ENCODE results near the gene HACE1.

HACE1 gene

DNA sequence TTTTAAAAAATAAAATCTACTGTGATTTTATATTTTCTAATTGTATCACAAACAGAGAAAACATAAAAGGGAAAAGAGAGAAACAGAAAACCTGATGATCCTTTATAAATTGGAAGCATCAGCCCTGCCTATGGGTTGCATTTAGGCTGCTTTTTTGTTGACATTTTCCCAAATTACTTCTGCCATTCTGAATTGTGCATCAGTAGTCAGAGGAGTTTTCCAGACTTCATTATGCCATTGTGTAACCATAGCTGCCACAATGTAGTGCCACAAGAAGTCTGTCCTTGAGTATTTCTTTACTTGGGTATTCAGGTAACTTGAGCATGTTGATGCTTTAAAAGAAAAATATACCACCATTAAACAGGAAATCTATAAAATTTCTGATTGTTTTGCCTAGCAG lies 130.3 kb downstream of the HACE1 start:
- no peak for DNase-seq

DNA sequence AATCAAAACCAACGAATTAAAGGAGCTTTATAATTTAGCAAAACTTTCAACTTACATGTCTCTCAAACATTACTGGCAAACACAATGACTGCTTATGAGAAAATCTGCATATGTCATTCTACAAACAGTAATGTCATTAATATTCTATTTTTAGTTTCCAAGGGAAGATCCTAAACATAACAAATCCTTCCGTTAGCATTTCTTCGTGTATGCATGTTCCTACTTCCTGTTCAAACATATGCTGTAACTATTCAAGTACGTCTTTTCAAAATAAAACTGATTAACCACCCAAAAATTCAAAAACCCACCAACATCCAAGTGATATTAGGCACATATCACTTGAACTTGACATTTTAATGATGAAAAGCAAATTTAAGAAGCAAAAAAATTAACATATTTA lies 131.3 kb downstream of the HACE1 start:
- no peak for DNase-seq

DNA sequence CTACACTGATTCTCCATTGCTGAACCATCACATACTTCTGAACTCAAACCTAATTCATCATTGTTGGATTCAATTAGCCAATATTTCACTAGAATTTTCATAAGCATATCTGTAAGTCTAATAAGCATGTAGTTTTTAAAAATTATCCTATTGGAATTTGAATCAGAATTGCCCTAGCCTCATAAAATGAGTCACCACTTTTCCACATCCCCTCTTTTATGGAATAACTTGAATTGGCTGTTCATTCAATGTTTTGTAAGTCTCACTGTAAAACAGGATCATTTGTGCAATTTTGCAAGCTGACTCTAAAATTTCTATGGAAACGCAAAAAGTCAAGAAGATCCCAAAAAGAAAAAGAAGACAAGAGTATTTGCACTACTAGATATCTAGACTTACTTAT lies 141.0 kb downstream of the HACE1 start:
- DNase-seq, result no peak

DNA sequence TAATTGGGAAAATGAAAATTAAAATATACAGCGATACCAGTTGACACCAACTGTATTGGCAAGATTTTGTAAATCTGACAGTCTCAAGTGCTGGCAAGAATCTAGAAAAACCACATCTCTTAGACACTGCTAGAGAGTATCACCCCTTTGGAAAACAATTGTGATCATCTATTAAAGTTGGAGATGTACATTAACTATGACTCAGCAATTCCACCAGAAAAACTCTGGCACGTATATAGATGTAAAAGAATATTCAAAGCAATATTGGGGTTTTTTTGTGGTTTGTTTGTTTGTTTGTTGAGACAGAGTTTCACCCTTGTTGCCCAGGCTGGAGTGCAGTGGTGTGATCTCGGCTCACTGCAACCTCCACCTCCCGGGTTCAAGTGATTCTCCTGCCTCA lies 142.9 kb downstream of the HACE1 start:
- DNase-seq, result no peak

DNA sequence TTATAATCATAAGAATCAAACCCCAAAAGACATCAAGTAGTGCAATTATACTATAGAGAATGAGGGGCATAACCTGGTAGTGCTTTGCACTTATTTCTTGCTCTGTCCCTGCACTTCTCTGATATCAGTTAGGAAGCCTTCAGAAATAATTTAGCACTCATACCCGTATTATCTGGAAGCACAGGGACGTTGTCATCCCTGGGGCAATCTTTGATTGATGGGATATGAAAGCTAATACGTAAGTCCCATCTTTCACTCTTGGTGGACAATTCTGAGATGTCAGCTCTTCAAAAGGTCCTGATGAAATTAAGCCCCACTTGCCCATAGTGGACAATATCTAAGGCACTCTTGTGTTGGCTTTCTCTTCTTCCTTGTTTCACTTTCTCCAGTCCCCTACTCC lies 144.9 kb downstream of the HACE1 start:
- DNase-seq, result no peak

- no peak for DNase-seq
Observed at GRCh38 chr6:104713982-104714381, 145.7 kb downstream of the HACE1 start.

GRCh38 chr6:104711371-104711770 lies 148.3 kb downstream of the HACE1 start:
- DNase-seq, result no peak

GRCh38 chr6:104710543-104711335 lies 149.0 kb downstream of the HACE1 start:
- no peak for DNase-seq

DNA sequence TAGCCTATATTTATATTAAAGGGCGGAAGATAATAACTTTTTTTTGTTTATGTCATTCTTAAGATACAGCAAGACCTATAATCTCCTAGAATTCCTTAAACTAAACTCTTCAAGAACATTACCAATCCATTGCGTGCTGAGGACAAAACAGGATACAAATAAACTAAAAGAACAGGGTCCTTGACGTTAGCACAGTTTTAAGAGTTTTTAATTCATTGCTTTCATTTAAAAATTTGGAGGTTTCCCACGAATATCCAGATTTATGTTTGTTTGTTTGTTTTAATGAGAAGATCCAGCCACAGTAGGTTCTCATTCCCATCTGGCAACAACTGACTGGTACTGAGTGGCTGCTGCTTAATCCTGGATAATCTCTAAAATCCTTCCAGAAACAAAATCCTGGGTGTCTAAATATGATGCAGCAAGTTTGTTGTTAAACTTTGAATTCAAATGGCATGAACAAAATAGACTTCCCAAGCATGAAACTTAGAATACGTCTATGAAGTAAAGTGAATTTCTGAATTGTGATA lies 153.7 kb downstream of the HACE1 start:
- DNase-seq, result no peak

DNA sequence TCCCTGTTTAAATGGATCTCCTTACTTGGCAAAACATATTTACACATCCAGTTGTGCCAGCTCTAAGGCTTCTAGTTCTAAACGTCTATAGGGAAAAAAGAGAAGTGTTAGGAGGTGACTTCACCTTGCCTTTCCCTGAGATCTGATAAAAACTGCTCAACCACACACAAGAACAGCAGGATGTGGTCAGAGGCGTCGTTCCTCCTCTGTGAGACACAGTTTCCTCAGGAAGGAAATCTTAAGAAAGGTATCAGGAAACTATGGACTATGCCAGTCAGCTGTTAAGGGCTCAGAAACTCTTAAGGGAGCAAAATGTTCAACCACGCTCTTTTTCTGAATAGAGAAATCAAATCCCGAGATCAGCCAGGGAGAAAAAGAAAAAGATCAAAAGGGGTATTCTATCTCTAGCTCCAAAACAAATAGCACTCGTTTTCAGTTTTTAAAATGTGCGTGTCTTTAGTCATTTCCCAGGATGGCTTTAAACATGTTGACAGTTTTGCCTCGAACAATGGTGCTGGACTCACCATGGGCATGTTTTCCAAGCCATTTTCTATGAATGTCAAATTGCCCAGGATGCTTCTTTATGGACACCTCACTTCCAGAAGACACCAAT lies 154.5 kb downstream of the HACE1 start:
- DNase-seq, result no peak

DNA sequence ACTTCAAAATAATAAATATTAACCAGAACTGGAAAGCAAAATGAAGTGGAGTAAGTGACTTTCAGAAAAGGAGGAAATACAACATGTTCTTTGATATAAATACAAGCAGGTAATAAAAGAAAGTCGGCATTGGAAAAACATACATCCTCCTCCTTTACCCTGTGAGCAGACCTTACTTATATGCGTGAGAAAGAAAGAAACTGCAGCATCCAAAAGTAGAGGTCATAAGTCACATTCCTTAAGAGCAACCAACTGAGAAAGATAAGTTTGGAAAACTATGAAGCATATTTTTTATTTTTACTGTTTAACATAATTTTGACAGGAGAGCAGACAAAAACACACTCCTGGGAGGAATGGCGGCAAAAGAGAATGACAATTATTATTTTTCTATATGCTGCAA lies 155.5 kb downstream of the HACE1 start:
- DNase-seq, result no peak

GRCh38 chr6:104702126-104702841 lies 157.4 kb downstream of the HACE1 start:
- no peak for DNase-seq

GRCh38 chr6:104700371-104701185 lies 159.1 kb downstream of the HACE1 start:
- DNase-seq, result no peak

GRCh38 chr6:104699593-104700329 lies 160.0 kb downstream of the HACE1 start:
- no peak for DNase-seq

- DNase-seq, result no peak
Observed at GRCh38 chr6:104698979-104699378, 160.7 kb downstream of the HACE1 start.

DNA sequence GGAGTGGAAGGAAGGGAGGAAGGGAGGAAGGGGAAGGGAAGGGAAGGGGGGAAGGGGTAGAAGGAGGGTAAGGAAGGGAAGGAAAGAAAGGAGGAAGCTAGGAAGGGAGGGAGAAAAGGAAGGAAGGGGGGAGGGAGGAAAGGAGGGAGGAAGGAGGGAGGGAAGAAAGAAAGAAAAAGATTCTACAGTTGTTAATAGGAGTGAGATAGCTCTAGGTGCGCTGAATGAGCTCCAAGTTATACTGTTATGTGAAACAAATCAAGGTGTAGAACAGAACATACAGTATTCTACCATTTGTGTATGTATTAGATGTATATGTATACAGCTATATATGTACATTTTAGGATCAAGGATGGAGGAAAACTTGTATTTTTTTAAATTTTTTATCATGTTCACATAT lies 167.7 kb downstream of the HACE1 start:
- no peak for DNase-seq

- DNase-seq, result no peak
Observed at GRCh38 chr6:104689551-104690205, 170.0 kb downstream of the HACE1 start.

DNA sequence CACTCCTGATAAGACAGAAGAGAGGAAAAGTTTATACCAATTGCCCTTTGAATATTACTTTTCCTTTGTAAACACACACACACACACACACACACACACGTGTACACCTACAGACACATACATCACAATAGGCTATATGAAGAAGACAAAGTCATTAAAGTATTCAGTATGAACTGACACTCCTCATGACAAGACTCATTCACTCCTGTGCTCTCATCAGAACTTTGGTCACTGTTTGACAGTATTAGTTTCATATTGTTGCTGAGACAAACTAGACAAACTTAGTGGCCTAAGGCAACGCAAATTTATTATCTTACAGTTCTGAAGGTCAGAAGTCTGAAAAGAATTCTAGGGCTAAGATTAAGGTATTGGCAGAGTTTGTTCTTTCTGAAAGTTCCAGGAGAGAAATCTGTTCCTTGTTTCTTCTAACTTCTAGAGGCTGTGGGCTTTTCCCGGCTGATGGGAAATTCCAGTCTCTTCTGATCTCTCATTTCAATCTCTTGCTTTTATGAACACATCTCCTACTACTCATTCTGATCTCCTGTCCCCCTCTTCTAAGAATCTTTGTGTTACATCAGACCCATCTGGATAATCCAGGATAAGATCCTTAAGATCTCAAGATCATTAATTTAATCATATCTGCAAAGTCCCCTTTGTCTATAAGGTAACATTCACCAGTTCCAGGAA lies 171.3 kb downstream of the HACE1 start:
- DNase-seq, result no peak

- no peak for DNase-seq
Observed at GRCh38 chr6:104686550-104687175, 173.1 kb downstream of the HACE1 start.

DNA sequence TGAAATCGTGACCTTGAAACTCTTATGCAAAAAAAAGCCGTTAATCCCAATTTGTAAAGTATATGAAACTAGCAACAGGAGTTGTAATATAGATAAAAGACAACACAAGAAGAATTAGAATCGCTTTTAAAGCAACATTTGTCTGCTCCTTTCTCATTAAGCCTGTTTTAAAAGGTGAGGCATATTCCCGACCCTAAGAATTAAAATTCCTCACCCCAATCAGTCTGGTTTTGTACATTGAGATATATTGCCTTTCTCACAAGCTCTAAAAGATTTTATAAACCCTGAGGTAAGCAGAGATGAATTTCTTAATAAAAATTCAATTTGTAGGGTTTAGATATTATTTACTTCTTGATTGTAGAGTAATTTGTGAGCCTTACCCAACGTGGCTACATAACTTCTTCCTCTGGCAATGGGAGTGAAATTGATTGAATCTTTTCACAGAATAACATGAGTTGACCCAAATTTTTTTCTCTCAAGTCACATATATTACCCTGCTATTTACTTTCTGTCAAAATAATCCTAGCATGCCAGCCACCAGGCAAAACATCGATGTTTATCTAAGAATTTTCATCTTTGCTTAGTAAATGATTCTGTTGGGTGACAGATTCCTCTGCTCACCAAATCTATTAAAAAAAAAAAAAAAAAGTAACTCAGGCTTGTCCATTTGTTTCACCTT lies 173.7 kb downstream of the HACE1 start:
- no peak for DNase-seq

All from activated gamma-delta T cell (primary cell).